ENCODE measurements around the gene CBR1.
"Not testable (repeated sequence)": the region's sequence is repeated elsewhere in the genome, so short reads cannot be mapped to it uniquely, and the experiment has no call there.

The CBR1 gene

GRCh38 chr21:36082237-36082664, 12.4 kb downstream of the CBR1 start:
- no peak for DNase-seq

GRCh38 chr21:36087362-36088138, 17.7 kb downstream of the CBR1 start:
- peak; percentile 94 for DNase-seq

GRCh38 chr21:36089946-36090345, 20.1 kb downstream of the CBR1 start:
- DNase-seq, result no peak

- no peak for DNase-seq
These were observed 22.9 kb downstream of the CBR1 start for GRCh38 chr21:36092681-36093080.

- DNase-seq, result no peak
These were observed 23.7 kb downstream of the CBR1 start for GRCh38 chr21:36093512-36093911.

GRCh38 chr21:36096398-36097290, 26.8 kb downstream of the CBR1 start:
- no peak for DNase-seq

- no peak for DNase-seq
These were observed 27.8 kb downstream of the CBR1 start for GRCh38 chr21:36097427-36098181.

- no peak for DNase-seq
These were observed 28.3 kb downstream of the CBR1 start for GRCh38 chr21:36098182-36098532.

GRCh38 chr21:36099000-36099399, 29.2 kb downstream of the CBR1 start:
- DNase-seq, result no peak

GRCh38 chr21:36099695-36100211, 29.9 kb downstream of the CBR1 start:
- not testable (repeated sequence) for DNase-seq

- DNase-seq, result no peak
These were observed 31.3 kb downstream of the CBR1 start for GRCh38 chr21:36100971-36101641.

- DNase-seq, result no peak
These were observed 33.6 kb downstream of the CBR1 start for GRCh38 chr21:36103434-36103833.

- peak; percentile 82 for DNase-seq
These were observed 34.8 kb downstream of the CBR1 start for GRCh38 chr21:36104317-36105300.

GRCh38 chr21:36105327-36105842, 35.6 kb downstream of the CBR1 start:
- DNase-seq, result peak; percentile 37

GRCh38 chr21:36109868-36110267, 40.0 kb downstream of the CBR1 start:
- DNase-seq, result no peak

GRCh38 chr21:36111238-36111637, 41.4 kb downstream of the CBR1 start:
- DNase-seq, result no peak

GRCh38 chr21:36113647-36114428, 44.0 kb downstream of the CBR1 start:
- DNase-seq, result no peak

GRCh38 chr21:36115138-36115730, 45.4 kb downstream of the CBR1 start:
- DNase-seq, result no peak

GRCh38 chr21:36117286-36117741, 47.5 kb downstream of the CBR1 start:
- no peak for DNase-seq
